ENCODE results near the gene YIPF3. TPM values are rescaled to one million over a fixed set of nuclear protein-coding genes. Genes with fewer than 3 reads are reported as not detected.

YIPF3 gene
- total and polyA plus RNA-seq, 10 of the 15 experiments (the other 5 are each of a cell fraction or from before 2014, with no cell fraction given), result 20.5 to 88.8 (median 44.7) TPM

DNA sequence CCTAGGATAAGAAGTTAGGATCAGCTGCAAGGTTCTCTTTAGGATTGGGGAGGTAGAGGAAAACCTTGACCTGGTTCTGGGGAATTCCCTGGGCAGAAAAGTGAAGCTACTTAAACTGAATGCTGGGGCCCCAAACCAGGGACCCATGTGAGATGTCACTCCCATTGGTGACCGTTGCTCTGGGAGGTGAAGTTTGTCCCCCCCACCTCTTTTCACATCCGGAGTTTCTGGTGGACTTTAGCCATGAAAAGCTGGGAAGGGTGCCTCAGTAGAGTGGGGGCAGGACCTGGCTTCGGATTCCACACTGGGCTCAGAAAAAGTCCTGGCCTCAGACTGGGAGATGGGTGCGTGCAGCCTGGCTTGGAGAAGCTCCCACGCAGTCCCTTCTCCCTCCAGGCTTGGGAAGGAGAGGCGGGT is 26.2 kb downstream of the YIPF3 start:
- Histone ChIP-seq H3K27me3 (replicated peaks in 1 of 2; ENCODE audit: control insufficient read depth in 2 of 2, insufficient read depth in 2 of 2, low read length in 1 of 2) (no peaks in the 10 kb centered on the region), H2AFZ (ENCODE audit: control insufficient read depth, low read depth, low read length) (no peak overlapping the region), H4K20me1 (ENCODE audit: control insufficient read depth, insufficient read depth) (no peaks in the 10 kb centered on the region; the same call in 1 of the 2 replicates), H3K4me1 (ENCODE audit: control insufficient read depth, insufficient read depth, low read length) (no peaks in the 10 kb centered on the region; the same call in 1 of the 2 replicates), H3K27ac (ENCODE audit: control insufficient read depth, insufficient read depth) (no peak overlapping the region), H3K9me3 (replicated peaks; ENCODE audit: control insufficient read depth, insufficient read depth, low read length) (no peaks in the 10 kb centered on the region), H3K79me2 (ENCODE audit: control insufficient read depth, insufficient read depth, low read length) (no peaks in the 10 kb centered on the region), H3K36me3 (ENCODE audit: control insufficient read depth in 2 of 2, insufficient read depth in 2 of 2, low read length in 1 of 2) (no peaks in the 10 kb centered on the region; a peak in 1 of 4 replicates), H3K4me3 (no peak overlapping the region), H3K9ac (ENCODE audit: control insufficient read depth, insufficient read depth, low read length) (no peak overlapping the region), H3K4me2 (ENCODE audit: control insufficient read depth, insufficient read depth) (no peak overlapping the region)
- 97% methylated on average over 6 of the region's 6 CpGs for WGBS (ENCODE audit: insufficient coverage, insufficient replicate concordance, low lambda C conversion rate, missing lambda C conversion rate)
- in situ Hi-C loops (cut with MboI) (no loop called here), intact Hi-C loops (cut with micrococcal nuclease; ENCODE audit: unreplicated experiment) (no loop called here)
- RAD21 ChIA-PET (ENCODE audit: unreplicated experiment), result no interaction called here
- DNase-seq (ENCODE audit: low read depth, low spot score), result no peak
- POLR2A ChIA-PET, result no interaction called here
- no peak for TF ChIP-seq RAD51 (IDR thresholded peaks at IDR 0.05)
- TF ChIP-seq, protein P1, sequence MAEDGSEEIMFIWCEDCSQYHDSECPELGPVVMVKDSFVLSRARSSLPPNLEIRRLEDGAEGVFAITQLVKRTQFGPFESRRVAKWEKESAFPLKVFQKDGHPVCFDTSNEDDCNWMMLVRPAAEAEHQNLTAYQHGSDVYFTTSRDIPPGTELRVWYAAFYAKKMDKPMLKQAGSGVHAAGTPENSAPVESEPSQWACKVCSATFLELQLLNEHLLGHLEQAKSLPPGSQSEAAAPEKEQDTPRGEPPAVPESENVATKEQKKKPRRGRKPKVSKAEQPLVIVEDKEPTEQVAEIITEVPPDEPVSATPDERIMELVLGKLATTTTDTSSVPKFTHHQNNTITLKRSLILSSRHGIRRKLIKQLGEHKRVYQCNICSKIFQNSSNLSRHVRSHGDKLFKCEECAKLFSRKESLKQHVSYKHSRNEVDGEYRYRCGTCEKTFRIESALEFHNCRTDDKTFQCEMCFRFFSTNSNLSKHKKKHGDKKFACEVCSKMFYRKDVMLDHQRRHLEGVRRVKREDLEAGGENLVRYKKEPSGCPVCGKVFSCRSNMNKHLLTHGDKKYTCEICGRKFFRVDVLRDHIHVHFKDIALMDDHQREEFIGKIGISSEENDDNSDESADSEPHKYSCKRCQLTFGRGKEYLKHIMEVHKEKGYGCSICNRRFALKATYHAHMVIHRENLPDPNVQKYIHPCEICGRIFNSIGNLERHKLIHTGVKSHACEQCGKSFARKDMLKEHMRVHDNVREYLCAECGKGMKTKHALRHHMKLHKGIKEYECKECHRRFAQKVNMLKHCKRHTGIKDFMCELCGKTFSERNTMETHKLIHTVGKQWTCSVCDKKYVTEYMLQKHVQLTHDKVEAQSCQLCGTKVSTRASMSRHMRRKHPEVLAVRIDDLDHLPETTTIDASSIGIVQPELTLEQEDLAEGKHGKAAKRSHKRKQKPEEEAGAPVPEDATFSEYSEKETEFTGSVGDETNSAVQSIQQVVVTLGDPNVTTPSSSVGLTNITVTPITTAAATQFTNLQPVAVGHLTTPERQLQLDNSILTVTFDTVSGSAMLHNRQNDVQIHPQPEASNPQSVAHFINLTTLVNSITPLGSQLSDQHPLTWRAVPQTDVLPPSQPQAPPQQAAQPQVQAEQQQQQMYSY (CRISPR knock-in tag; IDR thresholded peaks at IDR 0.05), result no peak
- TF ChIP-seq RCOR1 (conservative IDR thresholded peaks at IDR 0.05; ENCODE audit: low read depth, low read length), result no peak
- no peak for TF ChIP-seq ZZZ3 (IDR thresholded peaks at IDR 0.05; ENCODE audit: control insufficient read depth, insufficient read length, low read depth)
- TF ChIP-seq, protein P2, sequence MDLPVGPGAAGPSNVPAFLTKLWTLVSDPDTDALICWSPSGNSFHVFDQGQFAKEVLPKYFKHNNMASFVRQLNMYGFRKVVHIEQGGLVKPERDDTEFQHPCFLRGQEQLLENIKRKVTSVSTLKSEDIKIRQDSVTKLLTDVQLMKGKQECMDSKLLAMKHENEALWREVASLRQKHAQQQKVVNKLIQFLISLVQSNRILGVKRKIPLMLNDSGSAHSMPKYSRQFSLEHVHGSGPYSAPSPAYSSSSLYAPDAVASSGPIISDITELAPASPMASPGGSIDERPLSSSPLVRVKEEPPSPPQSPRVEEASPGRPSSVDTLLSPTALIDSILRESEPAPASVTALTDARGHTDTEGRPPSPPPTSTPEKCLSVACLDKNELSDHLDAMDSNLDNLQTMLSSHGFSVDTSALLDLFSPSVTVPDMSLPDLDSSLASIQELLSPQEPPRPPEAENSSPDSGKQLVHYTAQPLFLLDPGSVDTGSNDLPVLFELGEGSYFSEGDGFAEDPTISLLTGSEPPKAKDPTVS (IDR thresholded peaks at IDR 0.05; ENCODE audit: low read depth, low read length), result no peak
- no peak for TF ChIP-seq CREM (IDR thresholded peaks at IDR 0.05; ENCODE audit: low read depth)
- TF ChIP-seq, protein P3, sequence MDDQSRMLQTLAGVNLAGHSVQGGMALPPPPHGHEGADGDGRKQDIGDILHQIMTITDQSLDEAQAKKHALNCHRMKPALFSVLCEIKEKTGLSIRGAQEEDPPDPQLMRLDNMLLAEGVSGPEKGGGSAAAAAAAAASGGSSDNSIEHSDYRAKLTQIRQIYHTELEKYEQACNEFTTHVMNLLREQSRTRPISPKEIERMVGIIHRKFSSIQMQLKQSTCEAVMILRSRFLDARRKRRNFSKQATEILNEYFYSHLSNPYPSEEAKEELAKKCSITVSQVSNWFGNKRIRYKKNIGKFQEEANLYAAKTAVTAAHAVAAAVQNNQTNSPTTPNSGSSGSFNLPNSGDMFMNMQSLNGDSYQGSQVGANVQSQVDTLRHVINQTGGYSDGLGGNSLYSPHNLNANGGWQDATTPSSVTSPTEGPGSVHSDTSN (IDR thresholded peaks at IDR 0.05; ENCODE audit: insufficient replicate concordance, low read depth, low read length), result no peak
- TF ChIP-seq ZNF217 (IDR thresholded peaks at IDR 0.05), result no peak
- TF ChIP-seq, protein P4, sequence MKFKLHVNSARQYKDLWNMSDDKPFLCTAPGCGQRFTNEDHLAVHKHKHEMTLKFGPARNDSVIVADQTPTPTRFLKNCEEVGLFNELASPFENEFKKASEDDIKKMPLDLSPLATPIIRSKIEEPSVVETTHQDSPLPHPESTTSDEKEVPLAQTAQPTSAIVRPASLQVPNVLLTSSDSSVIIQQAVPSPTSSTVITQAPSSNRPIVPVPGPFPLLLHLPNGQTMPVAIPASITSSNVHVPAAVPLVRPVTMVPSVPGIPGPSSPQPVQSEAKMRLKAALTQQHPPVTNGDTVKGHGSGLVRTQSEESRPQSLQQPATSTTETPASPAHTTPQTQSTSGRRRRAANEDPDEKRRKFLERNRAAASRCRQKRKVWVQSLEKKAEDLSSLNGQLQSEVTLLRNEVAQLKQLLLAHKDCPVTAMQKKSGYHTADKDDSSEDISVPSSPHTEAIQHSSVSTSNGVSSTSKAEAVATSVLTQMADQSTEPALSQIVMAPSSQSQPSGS (IDR thresholded peaks at IDR 0.05; ENCODE audit: low read length), result no peak
- SMC1A ChIA-PET (ENCODE audit: uncharacterized antibody, unreplicated experiment), result interaction anchor here (0.7 kb wide), 1 partner anchor 107 kb away, joined by 3 read pairs; no protein-coding TSS in a partner anchor
- ATAC-seq, result no peak
- CTCF ChIA-PET, result interaction anchor here (0.5 to 1.3 kb wide), 5 partner anchors 15 to 524 kb away, joined by 3 to 4 read pairs (median 3); partner anchors contain the start of genes POLR1C and YIPF3
- no TSS peak for BruUV-seq (replicated peaks)
- FAIRE-seq, result no peak

All from GM12878 (cell line).